Measurements from ENCODE around the gene NFIC.
A peak's percentile ranks its signal among the peaks of the same experiment; 100 is the strongest.
"Not testable (repeated sequence)": the region's sequence is repeated elsewhere in the genome, so short reads cannot be mapped to it uniquely, and the experiment has no call there.

NFIC gene

DNA sequence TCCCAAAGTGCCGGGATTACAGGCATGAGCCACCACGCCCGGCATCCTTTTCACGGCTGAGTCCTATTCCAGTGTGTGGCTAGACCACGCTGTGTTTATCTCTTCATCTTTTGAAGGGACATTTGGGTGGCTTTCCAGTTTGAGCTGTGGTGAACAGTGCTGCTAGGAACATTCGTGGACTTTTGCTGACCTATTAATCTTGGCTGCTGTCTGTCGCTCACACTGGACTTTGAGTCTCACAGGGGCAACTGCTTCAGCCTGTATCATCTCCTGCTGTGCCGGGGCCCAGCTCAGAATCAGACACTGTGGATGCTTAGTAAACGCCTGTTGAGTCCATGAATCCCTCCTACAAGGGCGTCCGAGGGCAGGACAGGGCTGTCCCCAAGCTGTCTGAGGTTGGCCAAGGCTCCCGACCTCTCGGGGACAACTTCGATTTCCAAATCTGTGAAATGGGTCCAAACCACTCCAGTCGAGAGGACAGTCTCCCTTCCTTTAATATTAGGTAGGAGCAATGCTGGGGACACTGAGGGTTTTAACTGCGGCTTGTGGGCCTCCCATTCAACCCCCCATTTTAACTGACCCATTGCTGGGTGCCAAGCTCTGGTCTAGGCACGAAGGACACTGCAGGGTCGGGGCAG is 65.5 kb downstream of the NFIC start:
- no peak for DNase-seq

- DNase-seq: no peak
Measured at GRCh38 chr19:3433313-3433712, 66.9 kb downstream of the NFIC start.

- no peak for DNase-seq
Measured at GRCh38 chr19:3433805-3434540, 67.6 kb downstream of the NFIC start.

DNA sequence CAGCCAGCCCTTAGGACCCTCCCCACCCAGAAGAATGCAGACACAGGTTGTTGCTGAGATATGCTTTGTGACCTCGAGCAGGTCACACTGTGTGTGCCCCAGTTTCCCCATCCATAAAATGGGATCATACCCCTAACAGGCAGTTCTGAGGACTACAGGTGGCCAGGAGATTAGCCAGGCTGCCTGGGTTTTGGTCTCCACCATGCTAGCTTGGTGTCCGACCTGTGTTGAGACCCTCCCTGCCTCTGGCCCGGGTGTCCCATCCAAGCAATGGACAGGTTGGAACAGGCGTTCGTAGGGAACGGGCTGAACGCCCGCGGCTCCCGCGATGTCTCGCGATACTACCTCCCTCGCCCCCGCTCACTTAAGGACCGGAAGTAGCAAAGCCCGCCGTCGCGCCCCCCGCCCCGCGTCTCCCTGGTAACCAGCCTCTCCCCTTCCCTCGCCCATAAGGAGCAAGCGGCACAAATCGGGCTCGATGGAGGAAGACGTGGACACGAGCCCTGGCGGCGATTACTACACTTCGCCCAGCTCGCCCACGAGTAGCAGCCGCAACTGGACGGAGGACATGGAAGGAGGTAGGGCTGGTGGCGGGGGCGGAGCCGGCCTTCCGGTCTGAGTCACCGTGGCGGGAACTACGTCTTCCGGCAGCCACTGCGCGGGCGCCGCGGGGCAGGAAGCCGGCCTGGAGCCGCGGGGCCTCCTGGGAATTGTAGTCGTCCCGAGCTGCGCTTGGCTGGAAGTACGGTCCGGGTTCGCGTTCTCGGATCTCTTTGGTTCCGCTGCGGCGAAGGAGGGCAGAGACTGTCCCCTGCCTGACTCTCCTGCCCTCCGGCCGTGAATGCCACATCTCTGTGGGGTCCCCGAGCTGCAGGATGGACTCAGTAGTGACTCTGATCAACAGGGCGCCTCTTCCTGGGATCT is 68.5 kb downstream of the NFIC start:
- DNase-seq: peak; percentile 96

GRCh38 chr19:3440082-3440481 is 73.7 kb downstream of the NFIC start:
- DNase-seq: no peak

- no peak for DNase-seq
Measured at GRCh38 chr19:3441089-3441985, 75.0 kb downstream of the NFIC start.

DNA sequence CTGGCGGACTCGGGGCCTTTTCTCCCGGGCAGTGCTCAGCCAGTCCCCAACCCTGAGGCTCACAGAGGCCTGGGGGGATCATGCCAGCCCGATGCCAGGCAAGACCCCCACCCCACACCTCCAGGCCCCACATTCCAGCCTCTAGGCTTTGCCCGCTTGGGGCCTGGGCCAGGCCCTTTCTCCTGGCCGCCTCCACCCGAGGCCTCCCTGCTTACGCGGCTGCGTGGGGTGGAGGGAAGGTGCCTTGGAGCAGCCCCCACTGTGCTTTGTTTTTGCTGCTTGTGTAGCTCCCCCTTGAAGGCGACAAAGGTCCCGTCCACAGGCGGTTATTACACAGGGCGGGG is 75.6 kb downstream of the NFIC start:
- no peak for DNase-seq

DNA sequence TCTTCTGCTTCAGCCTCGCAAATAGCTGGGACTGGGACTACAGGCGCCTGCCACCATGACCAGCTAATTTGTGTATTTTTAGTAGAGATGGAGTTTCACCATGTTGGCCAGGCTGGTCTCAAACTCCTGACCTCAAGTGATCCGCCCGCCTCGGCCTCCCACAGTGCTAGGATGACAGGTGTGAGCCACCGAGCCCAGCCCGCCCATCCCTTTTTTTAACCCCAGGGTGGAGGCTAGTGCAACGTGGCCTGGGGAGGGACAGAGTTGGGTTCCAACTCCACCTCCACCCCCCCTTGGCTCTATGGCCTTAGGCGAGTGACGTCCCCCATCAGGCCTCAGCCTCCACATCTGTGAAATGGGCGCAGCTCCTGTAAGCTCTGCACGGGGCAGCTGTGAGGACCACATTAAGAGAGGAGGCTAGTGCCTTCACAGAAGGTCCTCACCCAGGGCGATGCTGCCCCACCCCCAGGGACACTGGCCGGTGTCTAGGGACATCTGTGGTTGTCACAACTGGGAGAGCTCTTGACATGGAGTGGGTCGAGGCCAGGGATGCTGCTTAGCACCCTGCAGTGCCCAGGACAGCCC is 76.2 kb downstream of the NFIC start:
- DNase-seq: no peak

DNA sequence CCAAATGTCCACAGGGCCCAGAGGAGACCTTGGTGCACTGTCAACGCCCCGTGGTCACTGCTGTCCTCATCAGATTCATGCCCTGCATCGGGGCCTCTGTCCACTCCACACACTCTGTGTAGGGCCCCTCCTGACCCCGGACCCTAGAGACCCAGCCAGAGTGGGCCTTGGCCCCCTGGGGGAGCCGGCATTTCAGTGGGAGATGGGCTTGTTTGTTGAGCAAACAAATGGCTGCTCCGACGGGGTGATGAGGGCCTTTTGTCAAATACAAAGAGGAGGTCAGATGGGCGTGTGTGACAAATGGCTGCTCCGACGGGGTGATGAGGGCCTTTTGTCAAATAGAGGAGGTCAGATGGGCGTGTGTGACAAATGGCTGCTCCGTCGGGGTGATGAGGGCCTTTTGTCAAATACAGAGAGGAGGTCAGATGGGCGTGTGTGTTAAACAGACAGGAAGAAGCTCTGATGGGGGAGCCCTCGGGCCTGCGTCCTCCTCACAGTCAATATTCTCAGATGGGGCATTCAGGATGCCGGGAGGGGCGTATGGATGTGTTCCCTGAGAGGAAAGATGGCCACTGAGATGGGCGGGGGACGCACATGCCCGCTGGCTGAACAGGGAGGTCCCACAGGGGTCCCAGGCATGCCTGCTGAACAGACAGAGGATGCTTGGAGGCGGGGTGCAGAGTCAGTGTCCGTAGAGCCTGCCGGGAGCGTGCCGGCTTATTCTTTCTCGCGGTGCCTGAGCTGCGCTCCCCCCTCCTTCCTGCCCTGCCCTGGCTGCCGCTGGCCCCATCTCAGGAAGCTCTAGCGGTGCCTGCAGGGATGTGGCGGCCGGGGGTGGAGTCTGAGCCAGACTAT is 77.7 kb downstream of the NFIC start:
- DNase-seq: no peak

DNA sequence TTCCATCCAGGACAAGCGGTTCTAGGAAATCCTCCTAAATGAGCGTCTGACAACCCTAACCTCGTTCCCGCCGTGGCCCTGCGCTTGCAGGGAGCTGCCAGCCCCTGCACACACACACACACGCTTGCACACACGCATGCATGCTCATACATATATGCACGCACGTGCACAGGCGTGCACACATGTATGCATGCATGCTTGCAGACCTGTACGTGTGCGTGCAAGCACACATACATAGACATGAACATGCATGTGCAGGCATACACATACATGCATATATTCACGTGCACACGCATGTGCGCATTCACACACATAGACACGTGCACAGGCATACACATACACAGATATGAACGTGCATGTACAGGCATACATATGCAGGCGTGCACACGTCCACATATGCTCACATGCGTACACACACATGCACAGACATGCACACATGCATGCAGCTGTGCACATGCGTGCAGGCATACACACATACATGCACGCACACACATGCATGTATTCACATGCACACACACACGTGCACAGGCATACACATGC is 78.4 kb downstream of the NFIC start:
- DNase-seq: no peak

DNA sequence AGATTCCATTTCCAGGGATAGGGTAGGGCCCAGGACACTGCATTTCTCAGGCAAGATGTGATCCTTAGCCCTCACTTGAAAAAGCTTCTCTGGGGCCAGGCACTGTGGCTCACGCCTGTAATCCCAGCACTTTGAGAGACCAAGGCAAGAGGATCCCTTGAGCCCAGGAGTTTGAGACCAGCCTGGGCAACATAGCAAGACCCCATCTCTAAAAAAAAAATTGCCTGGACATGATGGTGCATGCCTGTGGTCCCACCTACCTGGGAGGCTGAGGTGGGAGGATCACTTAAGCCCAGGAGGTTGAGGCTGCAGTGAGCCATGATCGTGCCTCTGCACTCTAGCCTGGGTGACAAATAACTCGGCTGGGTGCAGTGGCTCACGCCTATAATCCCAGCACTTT is 80.3 kb downstream of the NFIC start:
- DNase-seq: not testable (repeated sequence)

- no peak for DNase-seq
Measured at GRCh38 chr19:3448616-3449334, 82.4 kb downstream of the NFIC start.

DNA sequence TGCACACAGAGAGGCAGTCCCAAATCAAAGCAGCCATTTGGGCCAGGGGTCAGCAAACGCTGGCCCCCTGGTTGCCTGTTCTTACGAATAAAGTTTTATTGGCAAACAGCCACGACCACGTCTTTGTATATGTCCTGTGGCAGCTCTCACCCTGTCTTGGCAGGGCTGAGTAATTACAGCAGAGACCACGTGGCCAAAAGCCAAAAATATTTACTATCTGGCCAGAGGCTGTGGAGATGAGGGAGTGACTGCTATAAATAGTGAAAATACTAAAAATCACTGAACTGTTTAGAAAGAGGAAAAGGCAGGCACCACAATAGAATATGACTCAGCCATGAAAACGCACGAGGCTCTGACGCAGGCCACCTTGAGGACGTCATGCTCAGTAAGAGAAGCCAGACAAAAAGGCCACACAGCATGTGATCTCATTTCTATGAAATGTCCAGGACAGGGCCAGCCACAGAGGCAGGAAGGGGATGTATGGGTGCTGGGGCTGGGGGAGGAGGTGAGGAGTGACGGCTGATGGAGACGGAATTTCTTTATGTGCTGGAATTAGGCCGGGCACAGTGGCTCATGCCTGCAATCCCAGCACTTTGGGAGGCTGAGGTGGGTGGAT is 84.5 kb downstream of the NFIC start:
- peak; percentile 100 for DNase-seq

DNA sequence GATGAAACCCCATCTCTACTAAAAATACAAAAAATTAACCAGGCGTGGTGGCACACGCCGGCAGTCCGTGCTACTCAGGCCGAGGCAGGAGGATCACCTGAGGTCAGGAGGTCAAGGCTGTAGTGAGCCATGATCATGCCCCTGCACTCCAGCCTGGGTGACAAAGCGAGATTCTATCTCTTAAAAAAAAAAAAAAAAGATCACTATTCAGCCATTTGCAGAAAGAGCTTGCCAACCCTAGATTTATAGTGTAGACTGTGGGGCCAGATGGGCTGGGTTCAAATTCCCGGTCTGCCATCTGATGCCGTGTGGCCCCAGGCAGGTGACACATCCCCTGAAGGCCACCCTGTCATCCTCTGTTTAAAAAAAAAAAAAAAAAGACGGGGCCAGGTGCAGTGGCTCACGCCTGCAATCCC is 85.1 kb downstream of the NFIC start:
- DNase-seq: no peak

- DNase-seq: no peak
Measured at GRCh38 chr19:3452171-3452941, 86.0 kb downstream of the NFIC start.

- not testable (repeated sequence) for DNase-seq
Measured at GRCh38 chr19:3452942-3453214, 86.5 kb downstream of the NFIC start.

DNA sequence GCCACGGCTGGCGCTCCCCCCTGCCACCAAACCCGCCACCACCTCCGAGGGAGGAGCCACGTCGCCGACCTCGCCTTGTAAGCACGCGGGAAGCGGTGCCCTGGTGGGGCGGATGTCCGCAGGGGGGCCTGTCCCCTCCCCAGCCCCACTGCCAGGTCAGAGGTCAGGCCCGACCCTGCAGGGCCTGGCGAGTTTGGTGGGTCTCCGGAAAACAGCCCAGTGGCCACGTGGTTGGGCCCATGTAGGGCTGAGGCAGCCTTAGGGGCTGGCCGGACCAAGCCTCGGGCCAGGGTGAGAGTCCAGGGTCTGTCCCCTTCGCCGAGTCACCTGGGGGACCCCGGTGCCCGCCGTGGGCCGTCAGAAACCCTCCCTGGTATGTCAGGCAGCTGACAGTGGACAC is 87.5 kb downstream of the NFIC start:
- no peak for DNase-seq

DNA sequence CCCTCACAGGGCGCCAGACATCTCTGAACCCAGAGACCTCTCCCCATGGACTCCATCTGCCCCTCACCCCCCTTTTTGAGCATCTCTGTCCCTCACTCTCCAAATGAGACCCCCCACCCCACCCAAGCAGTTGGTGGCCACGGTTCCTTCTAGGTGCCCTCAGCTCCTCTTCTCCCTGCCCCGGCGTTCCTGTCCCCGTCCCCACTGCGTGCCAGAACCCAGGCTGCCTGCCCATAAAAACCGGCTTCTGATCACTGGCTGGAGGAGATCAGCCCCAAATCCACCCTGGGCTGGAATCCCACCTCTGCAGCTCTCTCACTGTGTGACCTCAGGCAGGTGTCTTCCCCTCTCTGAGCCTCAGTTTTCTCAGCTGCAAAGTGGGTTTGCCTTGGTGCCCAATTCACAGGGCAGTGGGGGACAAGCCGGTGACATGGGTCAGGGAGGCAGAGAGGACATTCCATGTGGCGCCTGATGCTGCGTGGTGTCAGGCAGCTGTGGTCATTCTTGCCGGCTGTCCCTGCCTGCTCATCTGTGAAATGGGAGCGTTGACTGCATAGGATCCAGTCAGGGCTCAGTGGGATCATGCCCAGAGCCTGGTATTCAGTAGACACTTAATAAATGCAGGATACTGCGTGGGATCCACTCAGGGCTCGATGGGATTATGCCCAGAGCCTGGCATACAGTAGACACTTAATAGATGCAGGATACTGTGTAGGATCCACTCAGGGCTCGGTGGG is 88.4 kb downstream of the NFIC start:
- no peak for DNase-seq
